Activated T-helper 9 cell treated with anti-CD3 and anti-CD28 coated beads, Interleukin-2, amount 50 U/mL, for 16 hours (primary cell): Measurements from ENCODE around the gene RABAC1.

Source experiments
- DNase-seq: peaks from one replicate; pipeline ENCODE4 v3.0.0-alpha.2; 2020; ENCODE audit warnings: low read depth

Gene RABAC1

GRCh38 chr19:41928754-41929535 lies 30.2 kb downstream of the RABAC1 start:
- DNase-seq, result no peak

GRCh38 chr19:41928221-41928683 lies 30.9 kb downstream of the RABAC1 start, which contains the start of gene ERFL:
Gene ERFL, minus strand, starts transcription at chr19:41928449. Its CDS starts 15,530 bp downstream, at chr19:41912919.
- DNase-seq, result no peak

GRCh38 chr19:41927497-41928192 lies 31.5 kb downstream of the RABAC1 start:
- DNase-seq, result no peak

GRCh38 chr19:41926763-41927496 lies 32.2 kb downstream of the RABAC1 start:
- DNase-seq, result no peak

- DNase-seq, result no peak
Measured at GRCh38 chr19:41926028-41926762, 32.9 kb downstream of the RABAC1 start.

- DNase-seq, result no peak
Measured at GRCh38 chr19:41925208-41926003, 33.7 kb downstream of the RABAC1 start.

GRCh38 chr19:41924151-41925145 lies 34.7 kb downstream of the RABAC1 start:
- no peak for DNase-seq

- DNase-seq, result no peak
Measured at GRCh38 chr19:41923045-41923788, 35.9 kb downstream of the RABAC1 start.

GRCh38 chr19:41922585-41922984 lies 36.5 kb downstream of the RABAC1 start:
- no peak for DNase-seq

GRCh38 chr19:41921577-41922576 lies 37.2 kb downstream of the RABAC1 start:
- no peak for DNase-seq

GRCh38 chr19:41920882-41921576 lies 38.1 kb downstream of the RABAC1 start:
- no peak for DNase-seq

GRCh38 chr19:41919948-41920712 lies 39.0 kb downstream of the RABAC1 start:
- no peak for DNase-seq

- no peak for DNase-seq
Measured at GRCh38 chr19:41918653-41919244, 40.4 kb downstream of the RABAC1 start.

- no peak for DNase-seq
Measured at GRCh38 chr19:41918095-41918494, 41.0 kb downstream of the RABAC1 start.

GRCh38 chr19:41917676-41918075 lies 41.4 kb downstream of the RABAC1 start:
- no peak for DNase-seq
